GM21423 (cell line): Measurements from ENCODE around the gene HOXA10.

Experiments
- ATAC-seq: cut with Tn5 transposase; IDR thresholded peaks from one replicate; pipeline ENCODE4 v1.9.1; 2021; ENCODE audit warnings: mild to moderate bottlenecking, moderate library complexity; ENCODE audit not compliant: unreplicated experiment

The HOXA10 gene

GRCh38 chr7:27180431-27181420 is 6.6 kb upstream of the HOXA10 start:
- ATAC-seq: no peak

- ATAC-seq: no peak
Observed at GRCh38 chr7:27179503-27180430, 5.6 kb upstream of the HOXA10 start.

GRCh38 chr7:27179030-27179429 is 4.9 kb upstream of the HOXA10 start:
- ATAC-seq: no peak

GRCh38 chr7:27178366-27178765 is 4.2 kb upstream of the HOXA10 start:
- no peak for ATAC-seq

GRCh38 chr7:27177795-27178320 is 3.7 kb upstream of the HOXA10 start:
- ATAC-seq: no peak

GRCh38 chr7:27176962-27177794 is 3.1 kb upstream of the HOXA10 start:
- ATAC-seq: no peak

GRCh38 chr7:27176524-27176845 is 2.4 kb upstream of the HOXA10 start:
- ATAC-seq: no peak

- ATAC-seq: no peak
Observed at GRCh38 chr7:27175626-27176523, 1.8 kb upstream of the HOXA10 start.

GRCh38 chr7:27174874-27175625 is 930 bp upstream of the HOXA10 start:
- no peak for ATAC-seq

- ATAC-seq: no peak
Observed at GRCh38 chr7:27173511-27173955, 587 bp downstream of the HOXA10 start.

GRCh38 chr7:27172823-27173510 is 1.2 kb downstream of the HOXA10 start:
- no peak for ATAC-seq

GRCh38 chr7:27172315-27172774 is 1.8 kb downstream of the HOXA10 start:
- no peak for ATAC-seq

- ATAC-seq: no peak
Observed at GRCh38 chr7:27171637-27172314, 2.3 kb downstream of the HOXA10 start.

GRCh38 chr7:27171325-27171636 is 2.8 kb downstream of the HOXA10 start:
- ATAC-seq: no peak

- no peak for ATAC-seq
Observed at GRCh38 chr7:27170426-27171324, 3.4 kb downstream of the HOXA10 start.

- no peak for ATAC-seq
Observed at GRCh38 chr7:27169658-27170425, 4.3 kb downstream of the HOXA10 start.
